H1 (cell line): ENCODE measurements around the gene CENPV. TPM values are rescaled to one million over a fixed set of nuclear protein-coding genes. Genes with fewer than 3 reads are reported as not detected.

ENCODE experiments used
- BCL11A ChIP-seq, 2 experiments: IDR thresholded peaks; one replicate each; pipeline ENCODE4 v1.6.1; 2011; ENCODE audit warnings: low read depth in 2 of 2, low read length in 2 of 2, mild to moderate bottlenecking in 2 of 2
- BRCA1 ChIP-seq: IDR thresholded peaks from 2 replicates; pipeline ENCODE4 v1.6.1; 2012; ENCODE audit warnings: low read depth, low read length, improper control_type of control experiment
- CREB1 ChIP-seq: IDR thresholded peaks from 2 replicates; pipeline ENCODE4 v1.6.1; 2012; ENCODE audit warnings: inconsistent platforms
- SRF ChIP-seq: IDR thresholded peaks from 2 replicates; pipeline ENCODE4 v1.6.1; 2011; ENCODE audit warnings: mild to moderate bottlenecking, low read depth, low read length, moderate library complexity
- polyA plus RNA-seq, 7 experiments: library from polyadenylated mRNA; depleted of rRNA in 3 of 7; stranded (reverse) in 5 of 7; unstranded in 2 of 7; fragments of >200 nt in 5 of 7; fragments of 200-250 nt in 2 of 7; gene quantifications; 1 replicate in 5 of 7; 2 replicates in 1 of 7; 4 replicates in 1 of 7; pipeline versions ENCODE4 v1.2.1 to v1.2.3, GENCODE V29; 2011 to 2013; ENCODE audit warnings: missing spikeins in 2 of 7, mixed read lengths in 2 of 7
- total RNA-seq: library from RNA; stranded (reverse); fragmentation: NEBNext Ultra II Directional; extraction: Animal tissue kit (Norgen Biotek cat#: 25700); gene quantifications from 2 replicates; pipeline ENCODE4 v1.2.1, GENCODE V29; 2021

The CENPV gene
- total and polyA plus RNA-seq, 2 of the 8 experiments (the other 6 are each of a cell fraction or from before 2014, with no cell fraction given): 249 to 260 TPM

DNA sequence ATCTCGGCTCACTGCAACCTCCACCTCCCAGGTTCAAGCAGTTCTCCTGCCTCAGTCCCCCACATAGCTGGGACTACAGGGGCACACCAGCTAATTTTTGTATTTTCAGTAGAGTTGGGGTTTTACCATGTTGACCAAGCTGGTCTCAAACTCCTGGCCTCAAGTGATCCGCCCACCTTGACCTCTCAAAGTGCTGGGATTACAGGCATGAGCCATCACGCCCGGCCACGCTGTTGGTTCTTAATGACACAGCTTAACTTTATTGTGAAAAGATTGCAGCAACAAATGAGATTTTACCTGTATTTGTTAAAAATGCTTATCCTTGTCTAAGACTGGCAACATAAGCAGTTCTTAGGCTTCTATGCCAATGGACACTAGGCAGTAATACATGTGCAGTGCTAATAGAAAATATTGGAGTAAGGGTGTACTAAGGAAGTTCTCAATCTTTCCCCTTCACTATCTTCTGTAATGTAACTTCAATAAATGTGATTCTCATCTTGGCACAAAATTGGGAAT is 30.6 kb upstream of the CENPV start (continued):
- no peak for TF ChIP-seq BCL11A (IDR thresholded peaks at IDR 0.05; ENCODE audit: low read depth in 2 of 2, low read length in 2 of 2)
- no peak for TF ChIP-seq BRCA1
- TF ChIP-seq CREB1: no peak
- no peak for TF ChIP-seq SRF
